Adrenal gland (tissue), 12 donors: Measurements from ENCODE around the gene CARD9. TPM values are rescaled to one million over a fixed set of nuclear protein-coding genes. Genes with fewer than 3 reads are reported as not detected.

ENCODE experiments used
- DNase-seq, 7 donors: peaks; one replicate each; pipeline ENCODE4 v3.0.0-alpha.2; 2019 to 2020
- H3K27ac ChIP-seq, 5 donors: fragments of 200-600 bp; sonication (generic) in 4 of 5; 1 replicate in 3 of 5; 2 replicates in 2 of 5; pipeline versions ENCODE4 v1.5.1 to v1.8.0; 2016 to 2020; ENCODE audit warnings: mild to moderate bottlenecking in 1 of 5
- H3K27me3 ChIP-seq: fragments of 200-600 bp; 2 replicates; pipeline ENCODE4 v1.8.0; 2021
- H3K36me3 ChIP-seq, 2 donors: fragments of 200-600 bp; replicated peaks in 1 of 2; 1 replicate in 1 of 2; 2 replicates in 1 of 2; pipeline versions ENCODE4 v1.5.1 to v1.8.0; 2018 to 2022
- H3K4me1 ChIP-seq, 2 donors: fragments of 200-600 bp; replicated peaks in 1 of 2; 1 replicate in 1 of 2; 2 replicates in 1 of 2; pipeline versions ENCODE4 v1.5.1 to v1.8.0; 2018 to 2021
- H3K4me3 ChIP-seq, 4 donors: fragments of 200-600 bp; sonication (generic) in 3 of 4; one replicate each; pipeline ENCODE4 v1.5.1; 2016 to 2018
- H3K9me3 ChIP-seq, 3 donors: fragments of 200-600 bp; sonication (generic) in 1 of 3; replicated peaks in 1 of 3; 1 replicate in 2 of 3; 2 replicates in 1 of 3; pipeline versions ENCODE4 v1.5.1 to v1.8.0; 2016 to 2021
- CTCF ChIP-seq, 6 experiments: fragments of 450-650 bp in 4 of 6; fragments of 200-600 bp in 2 of 6; sonication (generic) in 1 of 6; IDR thresholded peaks; 1 replicate in 5 of 6; 2 replicates in 1 of 6; pipeline versions ENCODE4 v1.5.1 to v1.8.0; 2016 to 2021; ENCODE audit warnings: antibody characterized with exemption in 6 of 6, mild to moderate bottlenecking in 2 of 6, moderate library complexity in 1 of 6
- POLR2A ChIP-seq, 2 donors: fragments of 450-650 bp; IDR thresholded peaks; one replicate each; pipeline ENCODE4 v1.6.1; 2017; ENCODE audit warnings: antibody characterized with exemption in 2 of 2, mild to moderate bottlenecking in 2 of 2, moderate library complexity in 1 of 2
- WGBS, 4 donors: extraction: QIAGEN DNeasy Blood & Tissue Kit in 2 of 4; methylation state at CpG; one replicate each; pipeline versions ENCODE4 v1.1.5 to v1.1.7; 2013 to 2017; 5-methylcytosine and 5-hydroxymethylcytosine counted together
- intact Hi-C, 2 donors: fragments of 100-400 bp; cut with DNase I; formaldehyde crosslinking; loops; one replicate each; pipeline versions ENCODE4 v1.14.1 to v1.15.0; 2022 to 2023
- polyA plus RNA-seq, 3 donors: library from polyadenylated mRNA; stranded (reverse); fragments of 200-250 nt in 2 of 3; fragments of 350-450 nt in 1 of 3; fragmentation: Illumina TruSeq in 1 of 3; extraction: RNeasy Lipid Tissue Mini Kit (QIAGEN cat#74804) in 1 of 3; gene quantifications; one replicate each; pipeline ENCODE4 v1.2.3, GENCODE V29; 2013 to 2014
- total RNA-seq, 9 donors: library from RNA; depleted of rRNA in 4 of 9; stranded (reverse); fragments of >200 nt in 4 of 9; fragments of 120-200 nt in 1 of 9; fragmentation: NEBNext Ultra II Directional in 1 of 9; extraction: Animal tissue kit (Norgen Biotek cat#: 25700) in 1 of 9; gene quantifications; one replicate each; pipeline versions ENCODE4 v1.1.0 to v1.2.4, GENCODE V29; 2013 to 2023
- donor health status: healthy with polysubstance abuse.
- donor health status: Bipolar disorder and iron deficiency.
- donor health status: DM: yes; HTN: yes; CAD: no.
- donor health status: DM: no; HTN: no; CAD: no.
- donor health status: DM: no; HTN: no; CAD: no.
- donor health status: DM: yes; HTN: yes; CAD: no.

CARD9 gene
- total and polyA plus RNA-seq, 12 donors = 0.35 to 10.6 (median 4.0) TPM

DNA sequence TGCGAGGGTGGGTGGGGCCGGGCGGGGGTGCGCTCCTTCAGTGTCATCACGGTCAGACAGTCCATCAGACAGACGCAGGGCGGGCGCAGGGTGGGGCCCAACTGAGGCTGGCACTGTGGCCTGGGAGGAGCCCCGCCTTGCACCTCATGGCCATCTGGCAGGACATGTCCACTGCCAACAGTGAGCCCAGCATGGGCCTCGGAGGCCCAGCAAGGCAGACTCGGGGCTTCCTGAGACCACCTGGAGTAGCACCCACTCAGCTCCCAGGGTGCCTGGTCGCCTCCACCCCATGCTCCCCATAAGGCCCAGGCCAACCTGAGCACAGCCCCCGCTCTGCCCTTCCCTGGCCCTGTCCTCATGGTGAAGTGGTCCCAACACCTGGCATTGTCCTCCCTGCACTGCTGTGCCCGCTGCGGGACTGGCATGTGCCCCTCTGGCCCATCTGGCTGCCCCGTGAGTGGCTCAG is 54.7 kb downstream of the CARD9 start:
- peaks cover 11 to 13% of the 10 kb centered on the region in 2 donors for H3K4me1 ChIP-seq
- H3K27ac ChIP-seq = no peak overlapping the region
- TF ChIP-seq POLR2A (IDR thresholded peaks at IDR 0.05) (no peak), CTCF (IDR thresholded peaks at IDR 0.05) (no peak)
- no peak overlapping the region for H3K4me3 ChIP-seq
- no peaks in the 10 kb centered on the region for H3K36me3 ChIP-seq
- intact Hi-C loops = no loop called here
- no peaks in the 10 kb centered on the region for H3K27me3 ChIP-seq
- DNase-seq = no peak
- no peaks in the 10 kb centered on the region for H3K9me3 ChIP-seq
- WGBS, 4 donors = 87 to 95% (median 91%) methylated on average over 3 to 16 of the region's 16 CpGs

DNA sequence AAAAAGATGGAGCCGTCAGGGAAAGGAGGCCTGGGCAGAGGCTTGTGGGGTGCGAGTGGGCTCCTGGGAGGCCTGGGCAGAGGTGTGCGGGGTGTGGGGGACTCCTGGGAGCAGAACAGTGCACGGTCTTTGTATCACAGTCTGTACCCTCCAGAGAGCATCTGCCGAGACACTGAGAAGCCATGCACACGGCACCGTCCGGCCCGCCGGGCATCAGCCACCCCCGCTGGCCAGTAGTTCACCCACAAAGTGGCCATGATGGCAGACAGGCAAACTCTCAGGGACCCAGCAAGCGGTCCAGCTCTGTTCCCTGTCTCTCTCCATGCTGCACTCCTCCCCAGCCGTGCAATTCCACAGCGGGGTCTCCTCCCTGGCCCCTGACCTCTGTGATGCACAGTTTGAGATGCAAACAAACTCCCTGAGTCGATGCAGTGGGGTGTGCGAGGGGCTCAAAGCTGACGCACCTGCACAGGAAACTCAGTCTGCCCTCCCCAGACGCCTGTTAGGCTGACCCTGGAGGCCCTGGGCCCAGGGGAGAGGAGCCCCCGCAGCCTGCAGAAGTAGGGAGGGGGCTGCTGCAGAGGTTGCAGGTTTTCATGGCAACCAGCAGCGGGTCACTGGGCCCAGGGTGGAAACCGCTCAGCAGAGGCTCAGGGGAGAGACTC is 55.2 kb downstream of the CARD9 start:
- Histone ChIP-seq H3K9me3 (no peaks in the 10 kb centered on the region), H3K36me3 (no peaks in the 10 kb centered on the region), H3K4me3 (no peak overlapping the region), H3K27ac (no peak overlapping the region), H3K27me3 (no peaks in the 10 kb centered on the region), H3K4me1 (peaks cover 11 to 13% of the 10 kb centered on the region in 2 donors)
- DNase-seq = no peak
- TF ChIP-seq POLR2A (IDR thresholded peaks at IDR 0.05) (no peak), CTCF (IDR thresholded peaks at IDR 0.05) (no peak)
- 77 to 85% (median 81%) methylated on average over 15 to 21 of the region's 21 CpGs for WGBS, 4 donors
- intact Hi-C loops = no loop called here

DNA sequence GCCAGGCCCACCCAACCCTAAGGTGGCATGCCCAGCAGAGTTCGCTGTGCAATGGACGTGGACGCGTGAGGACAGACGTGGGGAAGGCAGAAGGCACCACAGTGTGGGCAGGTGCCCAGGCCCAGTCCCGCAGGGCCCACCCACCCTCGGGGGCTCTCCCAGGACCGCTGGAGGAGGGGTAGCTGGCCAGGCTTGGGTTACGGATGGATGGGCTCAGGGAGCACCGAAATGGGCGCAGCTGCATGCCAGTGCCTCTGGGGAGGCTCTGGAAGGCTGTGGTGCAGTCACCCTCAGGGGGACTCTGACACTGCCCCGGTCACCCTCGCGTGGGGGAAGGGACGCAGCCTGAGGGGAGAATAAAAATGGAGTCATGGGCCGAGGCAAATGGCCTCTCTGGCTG is 55.8 kb downstream of the CARD9 start:
- peaks cover 11 to 13% of the 10 kb centered on the region in 2 donors for H3K4me1 ChIP-seq
- WGBS, 4 donors = 85 to 91% (median 87%) methylated on average over 15 to 16 of the region's 16 CpGs
- no peak for DNase-seq
- H3K4me3 ChIP-seq = no peak overlapping the region
- H3K9me3 ChIP-seq = no peaks in the 10 kb centered on the region
- peak overlapping the region in 2 of 5 donors; percentile 27 to 87 for H3K27ac ChIP-seq
- H3K36me3 ChIP-seq = no peaks in the 10 kb centered on the region
- H3K27me3 ChIP-seq = no peaks in the 10 kb centered on the region
- intact Hi-C loops = no loop called here
- TF ChIP-seq CTCF (IDR thresholded peaks at IDR 0.05) = no peak

DNA sequence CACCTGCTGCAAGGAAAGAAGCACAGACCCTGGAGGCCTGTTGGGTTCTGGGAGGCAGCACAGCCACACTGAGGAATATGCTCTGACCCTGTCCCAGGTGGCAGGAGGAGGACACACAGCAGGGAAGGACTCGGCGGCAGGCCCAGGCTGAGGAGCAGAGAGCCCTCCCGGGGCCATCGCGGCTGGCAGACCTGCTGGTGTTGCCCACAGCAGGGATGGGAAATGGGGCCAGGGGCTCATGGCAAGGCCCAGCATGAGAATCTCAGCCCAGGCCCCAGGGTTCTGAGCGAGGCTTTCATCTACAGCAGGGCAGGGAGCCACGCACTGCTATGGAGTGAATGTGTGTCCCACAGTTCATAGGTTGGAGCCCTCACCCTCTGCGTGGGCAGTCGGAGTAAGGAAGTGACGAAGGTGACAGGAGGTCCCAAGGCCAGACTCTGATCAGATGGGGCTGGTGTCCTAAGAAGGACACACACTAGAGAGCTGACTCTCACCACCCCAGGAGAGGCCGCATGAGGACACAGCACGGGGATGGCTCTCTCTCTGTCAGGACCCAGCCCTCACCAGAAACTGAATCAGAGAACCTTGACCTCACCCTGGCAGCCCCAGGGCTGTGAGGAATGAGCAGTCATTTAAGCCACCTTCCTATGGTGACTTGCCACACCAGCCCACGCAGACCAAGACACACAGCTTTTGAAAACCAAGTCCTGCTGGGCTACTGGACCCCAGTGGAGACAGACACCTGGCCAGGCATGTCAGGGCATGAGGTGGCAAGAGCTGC is 56.4 kb downstream of the CARD9 start:
- intact Hi-C loops = no loop called here
- Histone ChIP-seq H3K27me3 (no peaks in the 10 kb centered on the region), H3K4me3 (no peak overlapping the region), H3K4me1 (peaks cover 11 to 13% of the 10 kb centered on the region in 2 donors), H3K27ac (peak overlapping the region; percentile 64 to 87 (median 77)), H3K9me3 (no peaks in the 10 kb centered on the region), H3K36me3 (no peaks in the 10 kb centered on the region)
- 55 to 67% (median 61%) methylated on average over 9 to 13 of the region's 13 CpGs for WGBS, 4 donors
- TF ChIP-seq CTCF (IDR thresholded peaks at IDR 0.05) = no peak
- peak in 1 of 2 donors; percentile 27 for TF ChIP-seq POLR2A (IDR thresholded peaks at IDR 0.05)
- peak; percentile 81 to 96 (median 93) for DNase-seq
